H1 (cell line): ENCODE measurements around the gene ADPRHL1. TPM values are rescaled to one million over a fixed set of nuclear protein-coding genes. Genes with fewer than 3 reads are reported as not detected.

ENCODE experiments used
- CTCF ChIA-PET: fragments of 300-600 bp; sonication (Branson Sonifier 250); formaldehyde crosslinking; loops from one replicate; lab custom pipeline; 2021; ENCODE audit not compliant: partially characterized antibody; lab: Charles Lee
- POLR2A ChIA-PET: fragments of 300-600 bp; sonication (Branson Sonifier 250); formaldehyde crosslinking; loops from one replicate; lab custom pipeline; 2021; ENCODE audit warnings: inconsistent platforms; ENCODE audit not compliant: partially characterized antibody; lab: Charles Lee
- DNase-seq, 2 experiments: peaks; one replicate each; pipeline versions ENCODE4 v3.0.0 to v3.0.0-alpha.2; 2010 to 2022; ENCODE audit warnings: low spot score in 2 of 2, low read depth in 1 of 2, mixed read lengths in 1 of 2
- FAIRE-seq: peaks from 2 replicates; lab custom pipeline; 2011; peaks lifted over from hg19 to GRCh38; lab: Jason Lieb, UNC
- H2AFZ ChIP-seq: 2 replicates; pipeline ENCODE4 v1.8.1; 2012; ENCODE audit warnings: low read length, inconsistent platforms
- H2AK5ac ChIP-seq: 2 replicates; pipeline ENCODE4 v1.6.1; 2013; ENCODE audit warnings: low read depth, low read length
- H2BK120ac ChIP-seq: replicated peaks from 2 replicates; pipeline ENCODE3; 2013; ENCODE audit warnings: low read depth, low read length, inconsistent platforms
- H2BK12ac ChIP-seq: 2 replicates; pipeline ENCODE4 v1.6.1; 2013; ENCODE audit warnings: low read depth, low read length
- H2BK15ac ChIP-seq: 2 replicates; pipeline ENCODE4 v1.6.1; 2013; ENCODE audit warnings: low read length
- H2BK20ac ChIP-seq: 2 replicates; pipeline ENCODE4 v1.6.1; 2013; ENCODE audit warnings: low read length
- H2BK5ac ChIP-seq: 2 replicates; pipeline ENCODE4 v1.6.1; 2013; ENCODE audit warnings: low read depth, low read length
- H3K14ac ChIP-seq: 2 replicates; pipeline ENCODE4 v1.6.1; 2013; ENCODE audit warnings: inconsistent platforms; ENCODE audit not compliant: insufficient read length
- H3K18ac ChIP-seq: 2 replicates; pipeline ENCODE4 v1.6.1; 2013; ENCODE audit warnings: low read length; ENCODE audit errors: extremely low read depth
- H3K23ac ChIP-seq: 2 replicates; pipeline ENCODE4 v1.6.1; 2013; ENCODE audit warnings: inconsistent platforms; ENCODE audit not compliant: insufficient read length
- H3K23me2 ChIP-seq: 2 replicates; pipeline ENCODE4 v1.6.1; 2013; ENCODE audit warnings: low read depth, low read length
- H3K27ac ChIP-seq: 2 replicates; pipeline ENCODE4 v1.6.1; 2011; ENCODE audit warnings: low read depth, low read length, inconsistent platforms
- H3K27me3 ChIP-seq, 4 experiments: replicated peaks in 1 of 4; 1 replicate in 1 of 4; 2 replicates in 3 of 4; pipeline versions ENCODE4 v1.6.1 to v1.8.1; 2011 to 2013; ENCODE audit warnings: low read length in 3 of 4, mild to moderate bottlenecking in 3 of 4, inconsistent platforms in 2 of 4, mixed read lengths in 2 of 4, moderate library complexity in 1 of 4; ENCODE audit not compliant: control insufficient read depth in 3 of 4, insufficient read depth in 3 of 4; ENCODE audit errors: extremely low read depth in 1 of 4
- H3K36me3 ChIP-seq, 4 experiments: 2 replicates each; pipeline versions ENCODE4 v1.6.1 to v1.8.1; 2011 to 2013; ENCODE audit warnings: mild to moderate bottlenecking in 4 of 4, low read length in 3 of 4, moderate library complexity in 2 of 4, control low read depth in 1 of 4, inconsistent platforms in 1 of 4; ENCODE audit not compliant: insufficient read depth in 4 of 4, control insufficient read depth in 2 of 4
- H3K4ac ChIP-seq: replicated peaks from 2 replicates; pipeline ENCODE3; 2013; ENCODE audit warnings: low read length, low read depth, mixed read lengths, inconsistent platforms; ENCODE audit not compliant: insufficient read length
- H3K4me1 ChIP-seq, 4 experiments: replicated peaks in 1 of 4; 1 replicate in 1 of 4; 2 replicates in 3 of 4; pipeline versions ENCODE4 v1.6.1 to v1.8.1; 2011 to 2013; ENCODE audit warnings: low read length in 3 of 4, inconsistent platforms in 2 of 4, mixed read lengths in 1 of 4; ENCODE audit not compliant: insufficient read depth in 4 of 4, control insufficient read depth in 3 of 4
- H3K4me2 ChIP-seq, 2 experiments: 2 replicates each; pipeline versions ENCODE4 v1.6.1 to v1.8.1; 2011 to 2013; ENCODE audit warnings: low read depth in 2 of 2, low read length in 2 of 2, control low read depth in 1 of 2, inconsistent platforms in 1 of 2, mild to moderate bottlenecking in 1 of 2; ENCODE audit not compliant: insufficient read depth in 1 of 2
- H3K4me3 ChIP-seq, 4 experiments: fragments of 200-600, 300-600 bp in 1 of 4; sonication (generic), shearing (Covaris generic), sonication (Bioruptor Twin) in 1 of 4; 2 replicates each; pipeline versions ENCODE4 v1.5.1 to v1.8.1; 2011 to 2016; ENCODE audit warnings: low read length in 4 of 4, low read depth in 3 of 4, control low read depth in 2 of 4, inconsistent platforms in 2 of 4, mild to moderate bottlenecking in 2 of 4, mixed read lengths in 1 of 4, moderate library complexity in 1 of 4; ENCODE audit not compliant: insufficient read depth in 2 of 4; ENCODE audit errors: extremely low read depth in 1 of 4
- H3K56ac ChIP-seq: replicated peaks from 2 replicates; pipeline ENCODE3; 2013; ENCODE audit warnings: low read depth, mild to moderate bottlenecking, mixed read lengths, low read length, inconsistent platforms; ENCODE audit not compliant: insufficient read length
- H3K79me1 ChIP-seq: 2 replicates; pipeline ENCODE4 v1.6.1; 2013; ENCODE audit warnings: low read depth, low read length, control low read depth
- H3K79me2 ChIP-seq, 2 experiments: 2 replicates each; pipeline versions ENCODE4 v1.6.1 to v1.8.1; 2012 to 2013; ENCODE audit warnings: low read length in 2 of 2, mild to moderate bottlenecking in 2 of 2, inconsistent platforms in 1 of 2; ENCODE audit not compliant: insufficient read depth in 2 of 2, control insufficient read depth in 1 of 2
- H3K9ac ChIP-seq, 4 experiments: replicated peaks in 1 of 4; 1 replicate in 1 of 4; 2 replicates in 3 of 4; pipeline versions ENCODE4 v1.6.1 to v1.8.1; 2011 to 2013; ENCODE audit warnings: low read depth in 3 of 4, low read length in 3 of 4, control low read depth in 2 of 4, mild to moderate bottlenecking in 2 of 4, moderate library complexity in 2 of 4, inconsistent platforms in 1 of 4; ENCODE audit errors: extremely low read depth in 1 of 4
- H3K9me3 ChIP-seq, 2 experiments: 2 replicates each; pipeline versions ENCODE4 v1.6.1 to v1.8.1; 2012 to 2013; ENCODE audit warnings: mild to moderate bottlenecking in 2 of 2, moderate library complexity in 2 of 2, control low read depth in 1 of 2, inconsistent platforms in 1 of 2, low read depth in 1 of 2, low read length in 1 of 2, mixed read lengths in 1 of 2; ENCODE audit not compliant: insufficient read depth in 2 of 2
- H4K20me1 ChIP-seq, 2 experiments: replicated peaks in 1 of 2; 2 replicates each; pipeline versions ENCODE3 to v1.8.1; 2011 to 2013; ENCODE audit warnings: inconsistent platforms in 2 of 2, low read length in 2 of 2, mild to moderate bottlenecking in 1 of 2; ENCODE audit not compliant: insufficient read depth in 2 of 2, control insufficient read depth in 1 of 2
- H4K5ac ChIP-seq: 2 replicates; pipeline ENCODE4 v1.6.1; 2013; ENCODE audit warnings: low read length, low read depth, mixed read lengths, inconsistent platforms; ENCODE audit not compliant: insufficient read length
- H4K8ac ChIP-seq: 2 replicates; pipeline ENCODE4 v1.8.0; 2013; ENCODE audit warnings: mild to moderate bottlenecking, moderate library complexity, low read length, inconsistent platforms; ENCODE audit not compliant: insufficient read depth; ENCODE audit errors: extremely low read depth
- H4K91ac ChIP-seq: replicated peaks from 2 replicates; pipeline ENCODE3; 2013; ENCODE audit warnings: low read length, mixed read lengths, inconsistent platforms; ENCODE audit not compliant: insufficient read length
- CEBPB ChIP-seq: IDR thresholded peaks from 2 replicates; pipeline ENCODE4 v1.6.1; 2012; ENCODE audit warnings: low read depth, low read length
- CTCF ChIP-seq, 3 experiments: IDR thresholded peaks; 1 replicate in 2 of 3; 2 replicates in 1 of 3; pipeline versions ENCODE4 v1.5.1 to v1.6.1; 2011; ENCODE audit warnings: low read length in 3 of 3, mild to moderate bottlenecking in 3 of 3, inconsistent platforms in 2 of 3, low read depth in 1 of 3, moderate library complexity in 1 of 3; ENCODE audit not compliant: insufficient read depth in 1 of 3; ENCODE audit errors: control extremely low read depth in 1 of 3
- RAD21 ChIP-seq, 2 experiments: IDR thresholded peaks in 1 of 2; conservative IDR thresholded peaks in 1 of 2; 2 replicates each; pipeline ENCODE4 v1.6.1; 2011; ENCODE audit warnings: low read depth in 2 of 2, low read length in 2 of 2, improper control_type of control experiment in 1 of 2, inconsistent platforms in 1 of 2, mild to moderate bottlenecking in 1 of 2, moderate library complexity in 1 of 2
- SRF ChIP-seq: IDR thresholded peaks from 2 replicates; pipeline ENCODE4 v1.6.1; 2011; ENCODE audit warnings: mild to moderate bottlenecking, low read depth, low read length, moderate library complexity
- WGBS, 2 experiments: shearing (Covaris generic) in 1 of 2; methylation state at CpG; one replicate each; pipeline versions ENCODE4 v1.1.6 to v1.1.7; 2013 to 2015; ENCODE audit warnings: low lambda C conversion rate in 2 of 2, mixed read lengths in 2 of 2, inconsistent platforms in 1 of 2, low coverage in 1 of 2, missing lambda C conversion rate in 1 of 2; ENCODE audit not compliant: insufficient replicate concordance in 2 of 2, insufficient coverage in 1 of 2, insufficient read length in 1 of 2; ENCODE audit errors: extremely low coverage in 1 of 2, missing lambda C conversion rate in 1 of 2; 5-methylcytosine and 5-hydroxymethylcytosine counted together
- polyA plus RNA-seq, 7 experiments: library from polyadenylated mRNA; depleted of rRNA in 3 of 7; stranded (reverse) in 5 of 7; unstranded in 2 of 7; fragments of >200 nt in 5 of 7; fragments of 200-250 nt in 2 of 7; gene quantifications; 1 replicate in 5 of 7; 2 replicates in 1 of 7; 4 replicates in 1 of 7; pipeline versions ENCODE4 v1.2.1 to v1.2.3, GENCODE V29; 2011 to 2013; ENCODE audit warnings: missing spikeins in 2 of 7, mixed read lengths in 2 of 7
- total RNA-seq: library from RNA; stranded (reverse); fragmentation: NEBNext Ultra II Directional; extraction: Animal tissue kit (Norgen Biotek cat#: 25700); gene quantifications from 2 replicates; pipeline ENCODE4 v1.2.1, GENCODE V29; 2021

The ADPRHL1 gene
- total and polyA plus RNA-seq, 2 of the 8 experiments (the other 6 are each of a cell fraction or from before 2014, with no cell fraction given): 0.74 to 1.7 TPM

- Histone ChIP-seq H2BK5ac (0 out of 2 replicates have a peak overlapping the region, but pooled peaks have one; percentile 8), H3K79me2 (no peaks in the 10 kb centered on the region), H3K56ac (no peak overlapping the region), H3K79me1 (peaks cover 2% of the 10 kb centered on the region; the same call in 1 of the 2 replicates), H3K36me3 (peaks cover 15 to 64% (median 42%) of the 10 kb centered on the region in 4 experiments), H4K8ac (no peak overlapping the region), H3K27me3 (no peaks in the 10 kb centered on the region), H2BK15ac (no peak overlapping the region), H2BK12ac (no peak overlapping the region), H4K5ac (no peak overlapping the region), H3K9ac (no peak overlapping the region), H2AFZ (no peak overlapping the region), H3K9me3 (no peaks in the 10 kb centered on the region), H4K20me1 (peaks cover 2 to 21% of the 10 kb centered on the region in 2 experiments), H3K18ac (no peak overlapping the region), H2AK5ac (no peak overlapping the region), H3K14ac (no peak overlapping the region), H2BK120ac (no peak overlapping the region), H3K4me2 (no peak overlapping the region), H3K23ac (no peak overlapping the region), H2BK20ac (no peak overlapping the region), H3K4me1 (no peaks in the 10 kb centered on the region; a peak in 1 of 7 replicates), H4K91ac (no peak overlapping the region), H3K27ac (no peak overlapping the region), H3K4me3 (no peak overlapping the region), H3K4ac (no peak overlapping the region), H3K23me2 (no peaks in the 10 kb centered on the region)
- WGBS, 2 experiments: 90% methylated on average over 21 of the region's 23 CpGs; no CpG with 5 or more reads in 1 of the 2 experiments
- FAIRE-seq (no peak), DNase-seq (no peak)
- POLR2A ChIA-PET: interaction anchor here (1.7 kb wide), 1 partner anchor 15 kb away, joined by 5 read pairs; no protein-coding TSS in a partner anchor
- CTCF ChIA-PET: interaction anchor here (0.6 to 4.7 kb wide), 22 partner anchors 8 to 190 kb away, joined by 3 to 25 read pairs (median 4); no protein-coding TSS in a partner anchor
- TF ChIP-seq SRF: no peak
- TF ChIP-seq RAD21 (IDR thresholded peaks at IDR 0.05 in 1 of 2, conservative IDR thresholded peaks at IDR 0.05 in 1 of 2; ENCODE audit: low read depth in 2 of 2, low read length in 2 of 2): peak in 1 of 2 experiments; percentile 46; a peak in 3 of 4 replicates
- TF ChIP-seq CTCF (IDR thresholded peaks at IDR 0.05; ENCODE audit: control extremely low read depth in 1 of 3, insufficient read depth in 1 of 3, low read depth in 1 of 3, low read length in 3 of 3): peak in 1 of 3 experiments; percentile 30; a peak in 1 of 4 replicates
- TF ChIP-seq CEBPB: no peak
These were observed 5.2 kb upstream of the ADPRHL1 start for GRCh38 chr13:113458253-113459065.
